Mesenchymal stem cell (in vitro differentiated cells and primary cell): ENCODE results near the gene SBSN.

Experiments used
- DNase-seq: peaks from one replicate; pipeline ENCODE4 v3.0.0-alpha.2; 2013
- H2AFZ ChIP-seq: one replicate; pipeline ENCODE4 v1.6.1; 2013; ENCODE audit warnings: low read depth, mild to moderate bottlenecking, control low read depth, inconsistent platforms, low read length, moderate library complexity
- H2AK5ac ChIP-seq: 2 replicates; pipeline ENCODE4 v1.6.1; 2013; ENCODE audit warnings: low read length, moderate library complexity, mild to moderate bottlenecking, inconsistent platforms; ENCODE audit not compliant: severe bottlenecking
- H2BK120ac ChIP-seq: one replicate; pipeline ENCODE4 v1.6.1; 2013; ENCODE audit warnings: low read depth, mild to moderate bottlenecking, inconsistent platforms, low read length, moderate library complexity
- H2BK12ac ChIP-seq, 2 experiments: one replicate each; pipeline ENCODE4 v1.6.1; 2013; ENCODE audit warnings: inconsistent platforms in 2 of 2, low read length in 2 of 2, mild to moderate bottlenecking in 2 of 2, moderate library complexity in 2 of 2, control low read depth in 1 of 2
- H2BK15ac ChIP-seq: one replicate; pipeline ENCODE4 v1.6.1; 2013; ENCODE audit warnings: mild to moderate bottlenecking, low read depth, inconsistent platforms; ENCODE audit not compliant: poor library complexity, severe bottlenecking
- H2BK5ac ChIP-seq: 2 replicates; pipeline ENCODE4 v1.6.1; 2013; ENCODE audit warnings: low read depth, mild to moderate bottlenecking, low read length, control low read depth, inconsistent platforms; ENCODE audit not compliant: poor library complexity, severe bottlenecking
- H3K14ac ChIP-seq, 2 experiments: one replicate each; pipeline ENCODE4 v1.6.1; 2013; ENCODE audit warnings: inconsistent platforms in 2 of 2, low read length in 2 of 2, control low read depth in 1 of 2, mild to moderate bottlenecking in 1 of 2, moderate library complexity in 1 of 2
- H3K18ac ChIP-seq, 2 experiments: one replicate each; pipeline ENCODE4 v1.6.1; 2013; ENCODE audit warnings: inconsistent platforms in 2 of 2, low read length in 2 of 2, control low read depth in 1 of 2, low read depth in 1 of 2, mild to moderate bottlenecking in 1 of 2
- H3K23ac ChIP-seq, 2 experiments: one replicate each; pipeline ENCODE4 v1.6.1; 2013; ENCODE audit warnings: inconsistent platforms in 2 of 2, low read length in 2 of 2, mild to moderate bottlenecking in 2 of 2, moderate library complexity in 2 of 2, control low read depth in 1 of 2
- H3K27ac ChIP-seq: 2 replicates; pipeline ENCODE4 v1.5.1; 2013; ENCODE audit warnings: mild to moderate bottlenecking, moderate library complexity, low read length, control low read depth, inconsistent platforms; ENCODE audit not compliant: poor library complexity, severe bottlenecking
- H3K27me3 ChIP-seq, 2 experiments: 2 replicates each; pipeline versions ENCODE4 v1.6.1 to v1.7.0; 2013; ENCODE audit warnings: low read length in 2 of 2, mild to moderate bottlenecking in 2 of 2, moderate library complexity in 2 of 2, control low read depth in 1 of 2, inconsistent platforms in 1 of 2; ENCODE audit not compliant: control insufficient read depth in 1 of 2, insufficient read depth in 1 of 2
- H3K36me3 ChIP-seq, 2 experiments: 2 replicates each; pipeline versions ENCODE4 v1.6.1 to v1.7.0; 2013; ENCODE audit warnings: low read length in 2 of 2, control low read depth in 1 of 2, inconsistent platforms in 1 of 2, low read depth in 1 of 2, mild to moderate bottlenecking in 1 of 2; ENCODE audit not compliant: insufficient read depth in 2 of 2, control insufficient read depth in 1 of 2
- H3K4ac ChIP-seq, 2 experiments: one replicate each; pipeline ENCODE4 v1.6.1; 2013; ENCODE audit warnings: inconsistent platforms in 2 of 2, low read length in 2 of 2, mild to moderate bottlenecking in 2 of 2, moderate library complexity in 2 of 2, control low read depth in 1 of 2, low read depth in 1 of 2
- H3K4me1 ChIP-seq: 2 replicates; pipeline ENCODE4 v1.6.1; 2013; ENCODE audit warnings: low read depth, low read length, control low read depth; ENCODE audit not compliant: control insufficient read depth, insufficient read depth
- H3K4me2 ChIP-seq: 2 replicates; pipeline ENCODE4 v1.6.1; 2013; ENCODE audit warnings: low read length, mild to moderate bottlenecking, inconsistent platforms; ENCODE audit not compliant: poor library complexity, severe bottlenecking
- H3K4me3 ChIP-seq, 2 experiments: 2 replicates each; pipeline versions ENCODE4 v1.5.1 to v1.7.0; 2013; ENCODE audit warnings: low read length in 2 of 2, mild to moderate bottlenecking in 2 of 2, control low read depth in 1 of 2, low read depth in 1 of 2; ENCODE audit not compliant: insufficient read depth in 1 of 2
- H3K79me1 ChIP-seq: replicated peaks from 2 replicates; pipeline ENCODE4 v1.6.1; 2013; ENCODE audit warnings: mild to moderate bottlenecking, control low read depth, low read length, inconsistent platforms; ENCODE audit not compliant: poor library complexity, severe bottlenecking
- H3K9ac ChIP-seq: 2 replicates; pipeline ENCODE4 v1.7.0; 2013; ENCODE audit warnings: mild to moderate bottlenecking, low read length, moderate library complexity
- H3K9me3 ChIP-seq: 2 replicates; pipeline ENCODE4 v1.7.0; 2013; ENCODE audit warnings: mild to moderate bottlenecking, low read length; ENCODE audit not compliant: control insufficient read depth
- H4K8ac ChIP-seq: one replicate; pipeline ENCODE4 v1.6.1; 2013; ENCODE audit warnings: inconsistent platforms, mild to moderate bottlenecking, low read length, moderate library complexity
- H4K91ac ChIP-seq: one replicate; pipeline ENCODE4 v1.6.1; 2013; ENCODE audit warnings: mild to moderate bottlenecking, low read length, inconsistent platforms
- WGBS: methylation state at CpG from one replicate; pipeline ENCODE4 v1.1.7; 2013; ENCODE audit warnings: mixed read lengths; 5-methylcytosine and 5-hydroxymethylcytosine counted together

SBSN gene

GRCh38 chr19:35545001-35545854 lies 17.1 kb upstream of the SBSN start, which contains the start of gene TMEM147:
TMEM147 (plus strand) TSS chr19:35545626; CDS start chr19:35545740, 114 bp downstream.
- H2AK5ac ChIP-seq, result no peak within 1 kb of the TSS
- no peaks in the 10 kb centered on the region for H3K9me3 ChIP-seq
- H3K4me2 ChIP-seq, result peak within 1 kb of the TSS; percentile 89
- peak within 1 kb of the TSS; percentile 84 to 97 for H3K18ac ChIP-seq
- H3K4me1 ChIP-seq, result peaks cover 14% of the 10 kb centered on the region
- H3K27me3 ChIP-seq, result no peaks in the 10 kb centered on the region
- peaks cover 35 to 41% of the 10 kb centered on the region in 2 experiments for H3K36me3 ChIP-seq
- WGBS, result under 1% methylated on average over 66 of the region's 85 CpGs
- peak; percentile 84 for DNase-seq
- peak within 1 kb of the TSS; percentile 45 to 80 for H3K4ac ChIP-seq
- peak within 1 kb of the TSS; percentile 94 for H3K9ac ChIP-seq
- no peak within 1 kb of the TSS for H2BK5ac ChIP-seq
- H2BK12ac ChIP-seq, result no peak within 1 kb of the TSS
- peak within 1 kb of the TSS; percentile 56 for H2BK15ac ChIP-seq
- peak within 1 kb of the TSS; percentile 87 for H4K8ac ChIP-seq
- H3K79me1 ChIP-seq, result peaks cover 48% of the 10 kb centered on the region
- peak within 1 kb of the TSS; percentile 88 for H4K91ac ChIP-seq
- peak within 1 kb of the TSS; percentile 57 for H2BK120ac ChIP-seq
- H2AFZ ChIP-seq, result peak within 1 kb of the TSS; percentile 88
- H3K23ac ChIP-seq, result peak within 1 kb of the TSS in 1 of 2 experiments; percentile 54
- peak within 1 kb of the TSS in 1 of 2 experiments; percentile 94 for H3K14ac ChIP-seq
- H3K27ac ChIP-seq, result no peak within 1 kb of the TSS
- peak within 1 kb of the TSS; percentile 86 to 96 for H3K4me3 ChIP-seq

- H2AK5ac ChIP-seq, result no peak overlapping the region
- H2AFZ ChIP-seq, result no peak overlapping the region
- H3K27ac ChIP-seq, result no peak overlapping the region
- no peak overlapping the region for H3K14ac ChIP-seq
- no peak overlapping the region for H3K23ac ChIP-seq
- no peak overlapping the region for H4K91ac ChIP-seq
- no peak overlapping the region for H2BK12ac ChIP-seq
- WGBS, result 67% methylated on average over 3 of the region's 3 CpGs
- no peak overlapping the region for H2BK120ac ChIP-seq
- H4K8ac ChIP-seq, result peak overlapping the region; percentile 32
- no peaks in the 10 kb centered on the region for H3K9me3 ChIP-seq
- H3K4me1 ChIP-seq, result peaks cover 14% of the 10 kb centered on the region
- H3K27me3 ChIP-seq, result no peaks in the 10 kb centered on the region
- H3K79me1 ChIP-seq, result peaks cover 45% of the 10 kb centered on the region
- no peak overlapping the region for H3K4ac ChIP-seq
- no peak overlapping the region for H3K18ac ChIP-seq
- H3K9ac ChIP-seq, result peak overlapping the region; percentile 94
- peak overlapping the region; percentile 89 for H3K4me2 ChIP-seq
- H2BK15ac ChIP-seq, result no peak overlapping the region
- no peak for DNase-seq
- H3K36me3 ChIP-seq, result peaks cover 40 to 41% of the 10 kb centered on the region in 2 experiments
- peak overlapping the region in 1 of 2 experiments; percentile 96 for H3K4me3 ChIP-seq
- no peak overlapping the region for H2BK5ac ChIP-seq
These were observed 16.1 kb upstream of the SBSN start for GRCh38 chr19:35544110-35544802.

- no peak overlapping the region for H3K4me2 ChIP-seq
- H3K23ac ChIP-seq, result no peak overlapping the region
- H3K4ac ChIP-seq, result no peak overlapping the region
These were observed 15.4 kb upstream of the SBSN start for GRCh38 chr19:35543280-35544109.

More at GRCh38 chr19:35543280-35544109, 15.4 kb upstream of the SBSN start:
- Histone ChIP-seq H2AFZ (no peak overlapping the region), H2BK120ac (no peak overlapping the region), H3K9ac (no peak overlapping the region), H3K14ac (no peak overlapping the region), H2BK12ac (no peak overlapping the region), H3K9me3 (no peaks in the 10 kb centered on the region), H3K27me3 (no peaks in the 10 kb centered on the region), H3K27ac (no peak overlapping the region), H2BK5ac (no peak overlapping the region), H2AK5ac (no peak overlapping the region), H2BK15ac (no peak overlapping the region), H3K36me3 (peaks cover 39 to 41% of the 10 kb centered on the region in 2 experiments), H3K79me1 (peaks cover 40% of the 10 kb centered on the region), H4K8ac (no peak overlapping the region), H3K4me3 (peak overlapping the region in 1 of 2 experiments; percentile 96), H3K18ac (no peak overlapping the region), H3K4me1 (peaks cover 14% of the 10 kb centered on the region), H4K91ac (no peak overlapping the region)
- no peak for DNase-seq
- WGBS, result 98% methylated on average over 15 of the region's 15 CpGs
